ENCODE results near the gene CCDC92.
A peak's percentile ranks its signal among the peaks of the same experiment; 100 is the strongest.

Gene CCDC92

GRCh38 chr12:123906711-123907420 is 65.8 kb downstream of the CCDC92 start:
- DNase-seq = no peak

GRCh38 chr12:123905319-123905925 is 67.2 kb downstream of the CCDC92 start:
- DNase-seq = peak; percentile 42

- no peak for DNase-seq
Observed at GRCh38 chr12:123903301-123904065, 69.1 kb downstream of the CCDC92 start.

- no peak for DNase-seq
Observed at GRCh38 chr12:123902821-123903220, 69.8 kb downstream of the CCDC92 start.

- no peak for DNase-seq
Observed at GRCh38 chr12:123900871-123901376, 71.7 kb downstream of the CCDC92 start.

- DNase-seq = no peak
Observed at GRCh38 chr12:123899368-123899767, 73.3 kb downstream of the CCDC92 start.

GRCh38 chr12:123898673-123899072 is 74.0 kb downstream of the CCDC92 start:
- DNase-seq = no peak

GRCh38 chr12:123897221-123897620 is 75.4 kb downstream of the CCDC92 start:
- DNase-seq = no peak

- DNase-seq = no peak
Observed at GRCh38 chr12:123896767-123897166, 75.9 kb downstream of the CCDC92 start.

- no peak for DNase-seq
Observed at GRCh38 chr12:123895451-123895850, 77.2 kb downstream of the CCDC92 start.

- DNase-seq = no peak
Observed at GRCh38 chr12:123894823-123895345, 77.7 kb downstream of the CCDC92 start.

- DNase-seq = no peak
Observed at GRCh38 chr12:123893276-123893675, 79.4 kb downstream of the CCDC92 start.

GRCh38 chr12:123892853-123893252 is 79.8 kb downstream of the CCDC92 start:
- no peak for DNase-seq

- DNase-seq = no peak
Observed at GRCh38 chr12:123892180-123892559, 80.5 kb downstream of the CCDC92 start.

GRCh38 chr12:123891516-123892179 is 81.0 kb downstream of the CCDC92 start:
- DNase-seq = no peak

- DNase-seq = no peak
Observed at GRCh38 chr12:123891011-123891410, 81.6 kb downstream of the CCDC92 start.

GRCh38 chr12:123890536-123890902 is 82.1 kb downstream of the CCDC92 start:
- no peak for DNase-seq

GRCh38 chr12:123889848-123890535 is 82.6 kb downstream of the CCDC92 start:
- no peak for DNase-seq

- DNase-seq = no peak
Observed at GRCh38 chr12:123888989-123889388, 83.6 kb downstream of the CCDC92 start.

GRCh38 chr12:123886931-123887582 is 85.6 kb downstream of the CCDC92 start:
- DNase-seq = no peak

GRCh38 chr12:123886258-123886657 is 86.4 kb downstream of the CCDC92 start:
- no peak for DNase-seq

All from NCI-H748 treated with DMSO at 0.1 percent for 48 hours (cell line).